Measurements from ENCODE around the gene ZYX. TPM values are rescaled to one million over a fixed set of nuclear protein-coding genes. Genes with fewer than 3 reads are reported as not detected.
A peak's percentile ranks its signal among the peaks of the same experiment; 100 is the strongest.

ZYX gene
- total RNA-seq, 4 donors from 2014 or later: 57.5 to 96.9 (median 72.7) TPM

DNA sequence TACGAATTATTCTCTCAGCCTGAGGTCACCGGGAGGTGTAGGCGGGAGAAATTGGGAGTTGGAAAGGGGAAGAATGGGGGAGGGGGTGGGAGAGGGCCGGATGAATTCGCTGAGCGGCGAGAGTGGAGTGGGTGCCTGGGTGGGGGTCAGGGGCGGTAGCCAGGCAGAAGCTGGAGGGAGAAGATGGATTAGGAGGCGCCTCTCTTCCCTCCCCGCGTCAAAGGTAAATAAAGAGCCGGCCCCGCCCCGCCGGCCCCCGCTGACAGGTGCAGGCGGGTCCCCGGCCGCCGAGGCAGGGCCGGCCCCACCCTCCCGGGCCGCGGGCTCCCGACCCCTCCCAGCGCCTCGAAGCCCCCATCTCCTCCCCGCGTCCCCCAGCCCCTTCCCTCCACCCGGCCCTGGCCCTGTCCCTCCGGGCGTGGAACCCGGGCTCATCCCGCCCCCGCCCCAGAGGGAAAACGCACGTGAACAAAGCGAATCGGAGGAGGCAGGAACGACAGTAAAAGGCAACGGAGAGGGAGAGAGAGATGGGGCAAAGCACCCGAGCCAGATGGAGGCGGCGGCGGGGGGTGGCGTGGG is 19.5 kb upstream of the ZYX start:
- WGBS, 2 donors: 2 to 4% methylated on average over 29 to 46 of the region's 46 CpGs
- TF ChIP-seq, protein P1, sequence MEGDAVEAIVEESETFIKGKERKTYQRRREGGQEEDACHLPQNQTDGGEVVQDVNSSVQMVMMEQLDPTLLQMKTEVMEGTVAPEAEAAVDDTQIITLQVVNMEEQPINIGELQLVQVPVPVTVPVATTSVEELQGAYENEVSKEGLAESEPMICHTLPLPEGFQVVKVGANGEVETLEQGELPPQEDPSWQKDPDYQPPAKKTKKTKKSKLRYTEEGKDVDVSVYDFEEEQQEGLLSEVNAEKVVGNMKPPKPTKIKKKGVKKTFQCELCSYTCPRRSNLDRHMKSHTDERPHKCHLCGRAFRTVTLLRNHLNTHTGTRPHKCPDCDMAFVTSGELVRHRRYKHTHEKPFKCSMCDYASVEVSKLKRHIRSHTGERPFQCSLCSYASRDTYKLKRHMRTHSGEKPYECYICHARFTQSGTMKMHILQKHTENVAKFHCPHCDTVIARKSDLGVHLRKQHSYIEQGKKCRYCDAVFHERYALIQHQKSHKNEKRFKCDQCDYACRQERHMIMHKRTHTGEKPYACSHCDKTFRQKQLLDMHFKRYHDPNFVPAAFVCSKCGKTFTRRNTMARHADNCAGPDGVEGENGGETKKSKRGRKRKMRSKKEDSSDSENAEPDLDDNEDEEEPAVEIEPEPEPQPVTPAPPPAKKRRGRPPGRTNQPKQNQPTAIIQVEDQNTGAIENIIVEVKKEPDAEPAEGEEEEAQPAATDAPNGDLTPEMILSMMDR (IDR thresholded peaks at IDR 0.05): no peak
- DNase-seq (ENCODE audit: low spot score in 2 of 2): no peak
- H3K4me1 ChIP-seq: peaks cover 0 to 23% (median 9%) of the 10 kb centered on the region in 4 donors
- no peaks in the 10 kb centered on the region for H3K9me3 ChIP-seq
- no peaks in the 10 kb centered on the region for H3K36me3 ChIP-seq
- H3K4me3 ChIP-seq: peak overlapping the region; percentile 42 to 78 (median 50)
- peaks cover 0 to 39% of the 10 kb centered on the region in 2 donors for H3K27me3 ChIP-seq
- H3K27ac ChIP-seq: peak overlapping the region in 1 of 4 donors; percentile 52

DNA sequence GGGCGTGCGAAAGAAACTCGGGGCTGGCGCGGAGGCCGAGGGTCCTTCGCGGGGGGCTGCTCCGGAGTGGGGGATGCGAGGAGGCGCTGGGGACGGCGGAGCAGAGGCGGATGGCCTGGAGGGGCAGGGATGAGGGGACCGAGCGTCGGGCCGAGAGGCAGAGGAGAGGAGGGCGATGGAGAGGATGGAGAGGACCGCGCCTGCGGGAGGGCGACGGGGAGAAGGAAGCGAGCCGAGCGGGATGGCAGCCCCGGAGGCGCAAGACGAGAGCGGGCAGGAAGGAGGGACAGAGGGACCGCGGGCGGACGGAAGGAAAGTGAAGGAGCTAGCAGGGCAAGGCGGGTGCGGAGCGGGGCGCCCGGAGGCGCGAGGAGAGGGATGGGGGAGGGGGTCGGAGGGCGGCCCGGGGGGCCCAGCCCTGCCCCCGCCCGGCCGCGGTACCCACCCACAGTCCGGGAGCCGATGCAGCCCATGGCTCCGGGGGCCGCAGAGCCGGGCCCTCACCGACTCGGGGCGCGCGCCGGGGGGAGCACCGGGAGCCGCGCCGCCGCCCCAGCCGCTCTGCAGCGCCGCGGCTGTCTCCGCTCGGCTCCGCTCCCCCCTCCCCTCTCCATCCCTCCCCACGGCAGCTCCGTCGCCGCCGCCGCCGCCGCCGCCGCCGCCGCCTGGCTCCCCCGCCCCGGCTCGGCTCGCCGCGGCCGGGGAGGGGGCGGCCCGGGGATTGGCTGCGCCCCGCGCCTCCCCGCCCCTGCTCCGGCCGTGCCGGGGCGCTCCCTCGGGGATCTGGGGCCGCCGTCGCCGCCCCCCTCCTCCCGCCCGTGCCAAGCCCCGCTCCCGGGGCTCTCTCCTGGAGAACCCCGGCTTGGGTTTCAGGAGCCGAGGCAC is 18.8 kb upstream of the ZYX start, which contains the start of gene FAM131B:
FAM131B (minus strand) TSS at position 583 of the 885 bp plus-strand sequence; CDS start at position 473, 110 bp downstream.
- H3K27me3 ChIP-seq: peaks cover 0 to 39% of the 10 kb centered on the region in 2 donors
- no peak for DNase-seq (ENCODE audit: low spot score in 2 of 2)
- peak within 1 kb of the TSS in 1 of 4 donors; percentile 52 for H3K27ac ChIP-seq
- H3K9me3 ChIP-seq: no peaks in the 10 kb centered on the region
- TF ChIP-seq POLR2A (IDR thresholded peaks at IDR 0.05) (no peak), EP300 (IDR thresholded peaks at IDR 0.05) (no peak)
- TF ChIP-seq, protein P1 (IDR thresholded peaks at IDR 0.05): no peak
- H3K4me1 ChIP-seq: peaks cover 0 to 23% (median 9%) of the 10 kb centered on the region in 4 donors
- peak within 1 kb of the TSS; percentile 42 to 78 (median 50) for H3K4me3 ChIP-seq
- WGBS, 2 donors: 2% methylated on average over 36 to 68 of the region's 112 CpGs
- H3K36me3 ChIP-seq: no peaks in the 10 kb centered on the region

DNA sequence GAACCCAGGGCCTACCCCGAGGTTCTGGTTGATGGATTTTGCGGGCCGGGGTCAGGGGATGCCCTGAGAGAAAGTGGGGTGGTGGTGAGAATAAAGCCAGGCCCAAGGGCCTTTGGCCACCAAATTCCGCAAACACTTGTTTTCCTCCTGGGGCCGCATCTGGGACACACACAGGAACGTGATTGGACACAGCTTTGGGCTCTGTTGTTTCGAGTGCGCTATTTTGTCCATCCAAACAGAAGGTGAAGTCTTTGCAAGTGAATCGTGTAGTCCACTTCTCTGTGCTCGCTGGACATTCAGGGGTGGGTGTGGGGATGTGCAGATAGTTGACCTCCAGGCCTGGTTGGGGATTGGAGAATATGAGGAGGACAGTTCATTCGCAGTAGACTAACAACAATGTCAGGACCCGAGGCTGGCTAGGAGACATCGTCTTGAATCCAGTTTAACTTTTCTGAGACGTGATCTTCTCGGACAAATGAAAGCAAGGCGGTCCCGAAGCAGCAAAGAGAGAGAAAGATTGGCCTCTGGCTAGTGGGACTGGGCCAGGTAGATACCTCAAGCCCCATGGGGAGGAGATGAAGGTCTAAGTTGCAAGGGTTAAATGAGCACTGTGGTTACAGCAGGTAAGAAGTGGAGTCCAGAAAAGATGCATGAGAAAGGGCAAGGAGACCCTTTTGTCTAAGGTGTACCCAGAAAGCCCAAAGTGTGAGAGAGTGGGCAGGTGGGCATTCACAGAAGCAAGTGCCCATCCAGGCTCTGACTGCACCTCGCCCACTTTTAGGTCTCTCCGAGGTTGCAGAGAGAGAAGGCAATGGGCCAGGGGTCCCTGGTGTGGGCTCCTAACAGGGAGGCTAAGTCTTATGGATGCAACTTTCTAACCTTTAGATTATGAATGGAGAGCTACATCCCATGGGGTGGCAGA is 17.9 kb upstream of the ZYX start:
- Histone ChIP-seq H3K27me3 (peaks cover 0 to 39% of the 10 kb centered on the region in 2 donors), H3K4me1 (peaks cover 0 to 23% (median 9%) of the 10 kb centered on the region in 4 donors), H3K4me3 (peak overlapping the region in 3 of 4 donors; percentile 29 to 78 (median 42)), H3K27ac (no peak overlapping the region), H3K36me3 (no peaks in the 10 kb centered on the region), H3K9me3 (no peaks in the 10 kb centered on the region)
- no peak for DNase-seq (ENCODE audit: low spot score in 2 of 2)
- 39 to 51% methylated on average over 15 to 19 of the region's 19 CpGs for WGBS, 2 donors
- TF ChIP-seq, protein P1 (IDR thresholded peaks at IDR 0.05): no peak
- no peak for TF ChIP-seq EP300 (IDR thresholded peaks at IDR 0.05)

DNA sequence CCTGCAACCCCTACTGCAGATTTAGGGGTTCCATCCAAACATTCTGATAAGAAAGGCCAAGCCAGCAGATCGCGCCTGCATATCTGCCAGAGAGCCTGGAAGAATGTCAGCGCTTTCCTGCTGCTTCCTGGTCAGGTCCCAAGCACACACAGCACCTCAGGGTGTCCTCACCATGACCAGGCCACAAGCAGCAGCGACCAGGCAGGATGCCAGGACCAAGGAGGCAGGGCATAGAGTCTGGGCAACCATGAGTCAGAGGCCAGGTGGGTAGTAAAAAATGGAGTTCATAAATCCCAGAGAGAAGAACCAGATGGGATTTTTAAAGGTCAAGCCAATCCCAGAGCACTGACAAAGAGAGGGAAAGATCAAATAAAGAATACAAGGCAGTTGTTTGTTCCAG is 13.2 kb upstream of the ZYX start:
- WGBS, 2 donors: 86 to 91% methylated on average over 4 of the region's 4 CpGs
- Histone ChIP-seq H3K4me1 (peaks cover 0 to 14% (median 0%) of the 10 kb centered on the region in 4 donors), H3K27ac (no peak overlapping the region)

DNA sequence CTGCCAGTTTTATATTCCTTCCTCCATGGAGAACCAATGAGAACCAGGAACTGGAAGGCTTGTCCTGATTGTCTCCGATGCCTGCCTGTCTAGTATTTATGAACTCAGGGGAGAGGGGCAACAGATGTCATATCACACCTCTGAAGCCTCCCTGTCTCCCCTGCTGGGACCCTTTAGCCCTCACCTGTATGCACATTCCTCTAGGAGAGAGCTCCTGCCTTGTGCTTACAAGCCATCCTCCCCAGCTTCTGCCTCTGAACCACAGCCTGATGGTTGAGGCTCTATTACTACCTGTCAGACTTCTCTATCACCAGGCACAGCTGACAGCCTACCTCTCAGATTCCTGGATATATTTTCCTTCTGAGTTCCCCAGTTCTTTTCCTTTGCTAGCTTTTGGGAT is 12.8 kb upstream of the ZYX start:
- TF ChIP-seq EP300 (IDR thresholded peaks at IDR 0.05): no peak
- TF ChIP-seq POLR2A (IDR thresholded peaks at IDR 0.05): no peak
- TF ChIP-seq, protein P1 (IDR thresholded peaks at IDR 0.05): no peak
- Histone ChIP-seq H3K4me1 (peaks cover 0 to 11% (median 0%) of the 10 kb centered on the region in 4 donors), H3K27ac (no peak overlapping the region), H3K9me3 (no peaks in the 10 kb centered on the region), H3K36me3 (no peaks in the 10 kb centered on the region), H3K4me3 (no peak overlapping the region), H3K27me3 (peaks cover 0 to 10% of the 10 kb centered on the region in 2 donors)
- 94% methylated on average over 1 of the region's 1 CpG for WGBS, 2 donors
- no peak for DNase-seq (ENCODE audit: low spot score in 2 of 2)

More for the DNA sequence above, 13.2 kb upstream of the ZYX start:
- Histone ChIP-seq H3K36me3 (no peaks in the 10 kb centered on the region), H3K4me3 (no peak overlapping the region), H3K27me3 (peaks cover 0 to 14% of the 10 kb centered on the region in 2 donors), H3K9me3 (no peaks in the 10 kb centered on the region)
- DNase-seq (ENCODE audit: low spot score in 2 of 2): no peak
- no peak for TF ChIP-seq EP300 (IDR thresholded peaks at IDR 0.05)
- TF ChIP-seq POLR2A (IDR thresholded peaks at IDR 0.05): no peak

Measured in tibial nerve (tissue), 4 donors.